CD4-positive, alpha-beta memory T cell (primary cell): ENCODE data around the gene CNTN5. TPM values are rescaled to one million over a fixed set of nuclear protein-coding genes. Genes with fewer than 3 reads are reported as not detected.

Experiments
- CTCF ChIA-PET: fragments of 350-600 bp; sonication (Branson Sonifier 250); formaldehyde crosslinking; loops from one replicate; lab custom pipeline; 2021; ENCODE audit warnings: inconsistent platforms; ENCODE audit not compliant: partially characterized antibody; lab: Charles Lee
- POLR2A ChIA-PET: fragments of 350-600 bp; sonication (Branson Sonifier 250); formaldehyde crosslinking; loops from one replicate; lab custom pipeline; 2021; ENCODE audit not compliant: partially characterized antibody; lab: Charles Lee
- DNase-seq, 5 donors: peaks; one replicate each; pipeline versions ENCODE4 v3.0.0 to v3.0.0-alpha.2; 2020 to 2022; ENCODE audit warnings: mixed read lengths in 1 of 5
- H3K27ac ChIP-seq: one replicate; pipeline ENCODE4 v1.7.0; 2013; ENCODE audit warnings: low read depth, low read length
- H3K27me3 ChIP-seq: 2 replicates; pipeline ENCODE4 v1.7.0; 2013; ENCODE audit warnings: mild to moderate bottlenecking, low read length, moderate library complexity; ENCODE audit not compliant: insufficient read depth
- H3K36me3 ChIP-seq: 2 replicates; pipeline ENCODE4 v1.7.0; 2013; ENCODE audit warnings: mild to moderate bottlenecking, low read length, moderate library complexity; ENCODE audit not compliant: insufficient read depth
- H3K4me1 ChIP-seq: 2 replicates; pipeline ENCODE4 v1.7.0; 2013; ENCODE audit warnings: mild to moderate bottlenecking, low read length, moderate library complexity; ENCODE audit not compliant: insufficient read depth
- H3K4me3 ChIP-seq, 2 donors: one replicate each; pipeline ENCODE4 v1.7.0; 2013; ENCODE audit warnings: low read length in 2 of 2, mild to moderate bottlenecking in 1 of 2
- H3K9me3 ChIP-seq, 2 donors: one replicate each; pipeline ENCODE4 v1.7.0; 2013; ENCODE audit warnings: low read length in 2 of 2, control low read depth in 1 of 2; ENCODE audit not compliant: control insufficient read depth in 1 of 2
- H3K27ac Mint-ChIP-seq, 7 donors: one replicate each; pipeline ENCODE4 v1.8.0; 2020 to 2021; ENCODE audit warnings: mixed read lengths in 7 of 7, mild to moderate bottlenecking in 6 of 7, inconsistent platforms in 3 of 7, moderate library complexity in 3 of 7
- H3K27me3 Mint-ChIP-seq, 2 donors: one replicate each; pipeline ENCODE4 v1.8.0; 2020 to 2021; ENCODE audit warnings: mixed read lengths in 2 of 2
- H3K36me3 Mint-ChIP-seq, 2 donors: one replicate each; pipeline ENCODE4 v1.8.0; 2020 to 2021; ENCODE audit warnings: mixed read lengths in 2 of 2, inconsistent platforms in 1 of 2, mild to moderate bottlenecking in 1 of 2
- H3K4me1 Mint-ChIP-seq, 4 donors: one replicate each; pipeline ENCODE4 v1.8.0; 2020 to 2021; ENCODE audit warnings: mixed read lengths in 4 of 4, mild to moderate bottlenecking in 1 of 4
- H3K4me3 Mint-ChIP-seq, 8 donors: one replicate each; pipeline ENCODE4 v1.8.0; 2020 to 2021; ENCODE audit warnings: mixed read lengths in 8 of 8, mild to moderate bottlenecking in 7 of 8, moderate library complexity in 6 of 8, inconsistent platforms in 3 of 8
- H3K9me3 Mint-ChIP-seq, 8 donors: one replicate each; pipeline ENCODE4 v1.8.0; 2020 to 2021; ENCODE audit warnings: mixed read lengths in 8 of 8, mild to moderate bottlenecking in 5 of 8, inconsistent platforms in 3 of 8, moderate library complexity in 1 of 8
- intact Hi-C: fragments of 100-400 bp; cut with micrococcal nuclease; formaldehyde crosslinking; loops from one replicate; pipeline ENCODE4 v1.15.1; 2023
- polyA plus RNA-seq, 2 donors: library from polyadenylated mRNA; unstranded; fragments of 300-500 nt; fragmentation: Illumina TruSeq; gene quantifications; one replicate each; pipeline ENCODE4 v1.2.3, GENCODE V29; 2021
- total RNA-seq, 2 experiments: library from RNA; stranded (reverse); gene quantifications; one replicate each; pipeline ENCODE4 v1.2.3, GENCODE V29; 2021

The CNTN5 gene
- total and polyA plus RNA-seq, 4 experiments from 2014 or later: not detected

GRCh38 chr11:99198215-99198614 is 177.5 kb downstream of the CNTN5 start:
- H3K4me1 ChIP-seq: no peaks in the 10 kb centered on the region
- H3K27me3 ChIP-seq: no peaks in the 10 kb centered on the region
- ChIA-PET POLR2A (no interaction called here), CTCF (no interaction called here)
- no peaks in the 10 kb centered on the region for H3K36me3 Mint-ChIP-seq
- H3K36me3 ChIP-seq: no peaks in the 10 kb centered on the region
- no peak overlapping the region for H3K27ac ChIP-seq
- peaks cover 0 to 16% (median 11%) of the 10 kb centered on the region in 8 donors for H3K9me3 Mint-ChIP-seq
- H3K9me3 ChIP-seq: no peaks in the 10 kb centered on the region
- no peaks in the 10 kb centered on the region for H3K4me1 Mint-ChIP-seq
- H3K27ac Mint-ChIP-seq: no peak overlapping the region
- H3K4me3 Mint-ChIP-seq: no peak overlapping the region
- no peaks in the 10 kb centered on the region for H3K27me3 Mint-ChIP-seq
- intact Hi-C loops: no loop called here
- no peak overlapping the region for H3K4me3 ChIP-seq
- DNase-seq: no peak

- no peak overlapping the region for H3K27ac ChIP-seq
- H3K4me1 ChIP-seq: no peaks in the 10 kb centered on the region
- Mint-ChIP-seq H3K27ac (no peak overlapping the region), H3K27me3 (no peaks in the 10 kb centered on the region), H3K4me1 (no peaks in the 10 kb centered on the region), H3K9me3 (peaks cover 0 to 18% (median 12%) of the 10 kb centered on the region in 8 donors), H3K36me3 (no peaks in the 10 kb centered on the region), H3K4me3 (no peak overlapping the region)
- DNase-seq: no peak
- H3K9me3 ChIP-seq: no peaks in the 10 kb centered on the region
- intact Hi-C loops: no loop called here
- no peaks in the 10 kb centered on the region for H3K27me3 ChIP-seq
- no peaks in the 10 kb centered on the region for H3K36me3 ChIP-seq
- H3K4me3 ChIP-seq: no peak overlapping the region
- ChIA-PET POLR2A (no interaction called here), CTCF (no interaction called here)
Observed at GRCh38 chr11:99199341-99199740, 178.6 kb downstream of the CNTN5 start.

- DNase-seq: no peak
- ChIA-PET POLR2A (no interaction called here), CTCF (no interaction called here)
- Mint-ChIP-seq H3K9me3 (peaks cover 0 to 18% (median 12%) of the 10 kb centered on the region in 8 donors), H3K4me3 (no peak overlapping the region), H3K27me3 (no peaks in the 10 kb centered on the region), H3K4me1 (no peaks in the 10 kb centered on the region), H3K27ac (no peak overlapping the region), H3K36me3 (no peaks in the 10 kb centered on the region)
- Histone ChIP-seq H3K27me3 (no peaks in the 10 kb centered on the region), H3K9me3 (no peaks in the 10 kb centered on the region), H3K4me3 (no peak overlapping the region), H3K36me3 (no peaks in the 10 kb centered on the region), H3K4me1 (no peaks in the 10 kb centered on the region), H3K27ac (no peak overlapping the region)
- intact Hi-C loops: no loop called here
Observed at GRCh38 chr11:99200720-99201119, 180.0 kb downstream of the CNTN5 start.

GRCh38 chr11:99208813-99209212 is 188.1 kb downstream of the CNTN5 start:
- Histone ChIP-seq H3K36me3 (no peaks in the 10 kb centered on the region), H3K4me3 (no peak overlapping the region), H3K4me1 (no peaks in the 10 kb centered on the region), H3K27me3 (no peaks in the 10 kb centered on the region), H3K27ac (no peak overlapping the region), H3K9me3 (peaks cover 0 to 3% of the 10 kb centered on the region in 2 donors)
- Mint-ChIP-seq H3K4me3 (no peak overlapping the region), H3K36me3 (no peaks in the 10 kb centered on the region), H3K27ac (no peak overlapping the region), H3K9me3 (peaks cover 0 to 14% (median 4%) of the 10 kb centered on the region in 8 donors), H3K4me1 (no peaks in the 10 kb centered on the region), H3K27me3 (no peaks in the 10 kb centered on the region)
- intact Hi-C loops: no loop called here
- ChIA-PET POLR2A (no interaction called here), CTCF (no interaction called here)
- DNase-seq: no peak

GRCh38 chr11:99229544-99229943 is 208.8 kb downstream of the CNTN5 start:
- Mint-ChIP-seq H3K36me3 (no peaks in the 10 kb centered on the region), H3K9me3 (peaks cover 0 to 21% (median 6%) of the 10 kb centered on the region in 8 donors), H3K4me3 (no peak overlapping the region), H3K4me1 (no peaks in the 10 kb centered on the region), H3K27me3 (no peaks in the 10 kb centered on the region), H3K27ac (no peak overlapping the region)
- Histone ChIP-seq H3K27me3 (no peaks in the 10 kb centered on the region), H3K4me1 (no peaks in the 10 kb centered on the region), H3K4me3 (no peak overlapping the region), H3K27ac (no peak overlapping the region), H3K9me3 (peaks cover 0 to 4% of the 10 kb centered on the region in 2 donors), H3K36me3 (no peaks in the 10 kb centered on the region)
- no peak for DNase-seq
- ChIA-PET CTCF (no interaction called here), POLR2A (no interaction called here)
- intact Hi-C loops: no loop called here

- Histone ChIP-seq H3K27ac (no peak overlapping the region), H3K4me3 (no peak overlapping the region), H3K9me3 (peaks cover 0 to 4% of the 10 kb centered on the region in 2 donors), H3K4me1 (no peaks in the 10 kb centered on the region), H3K36me3 (no peaks in the 10 kb centered on the region), H3K27me3 (no peaks in the 10 kb centered on the region)
- POLR2A ChIA-PET: no interaction called here
- CTCF ChIA-PET: no interaction called here
- no peaks in the 10 kb centered on the region for H3K27me3 Mint-ChIP-seq
- H3K27ac Mint-ChIP-seq: no peak overlapping the region
- no peaks in the 10 kb centered on the region for H3K4me1 Mint-ChIP-seq
- intact Hi-C loops: no loop called here
- H3K9me3 Mint-ChIP-seq: peaks cover 0 to 27% (median 5%) of the 10 kb centered on the region in 8 donors
- no peak overlapping the region for H3K4me3 Mint-ChIP-seq
- no peaks in the 10 kb centered on the region for H3K36me3 Mint-ChIP-seq
- DNase-seq: no peak
Observed at GRCh38 chr11:99234534-99234933, 213.8 kb downstream of the CNTN5 start.

- no peaks in the 10 kb centered on the region for H3K36me3 Mint-ChIP-seq
- CTCF ChIA-PET: no interaction called here
- no peak overlapping the region for H3K4me3 Mint-ChIP-seq
- H3K4me3 ChIP-seq: no peak overlapping the region
- H3K27me3 Mint-ChIP-seq: no peaks in the 10 kb centered on the region
- H3K27ac Mint-ChIP-seq: no peak overlapping the region
- H3K27me3 ChIP-seq: no peaks in the 10 kb centered on the region
- intact Hi-C loops: no loop called here
- no peaks in the 10 kb centered on the region for H3K36me3 ChIP-seq
- no peaks in the 10 kb centered on the region for H3K4me1 ChIP-seq
- H3K27ac ChIP-seq: no peak overlapping the region
- peaks cover 0 to 4% of the 10 kb centered on the region in 2 donors for H3K9me3 ChIP-seq
- no peak for DNase-seq
- H3K9me3 Mint-ChIP-seq: peaks cover 0 to 18% (median 11%) of the 10 kb centered on the region in 8 donors
- H3K4me1 Mint-ChIP-seq: no peaks in the 10 kb centered on the region
- POLR2A ChIA-PET: no interaction called here
Observed at GRCh38 chr11:99238401-99238800, 217.7 kb downstream of the CNTN5 start.
